Activated T-cell treated with anti-CD3 and anti-CD28 coated beads, Interleukin-2, amount 50 U/mL, for 1 hour (primary cell): Measurements from ENCODE around the gene SRSF12.
"Not testable (repeated sequence)": the region's sequence is repeated elsewhere in the genome, so short reads cannot be mapped to it uniquely, and the experiment has no call there.

Experiments used
- DNase-seq: peaks from one replicate; pipeline ENCODE4 v3.0.0-alpha.2; 2020

SRSF12 gene

GRCh38 chr6:89069536-89070163, 48.2 kb downstream of the SRSF12 start:
- DNase-seq, result no peak

GRCh38 chr6:89068695-89069094, 49.2 kb downstream of the SRSF12 start:
- DNase-seq, result no peak

- DNase-seq, result no peak
These were observed 50.1 kb downstream of the SRSF12 start for GRCh38 chr6:89067796-89068195.

GRCh38 chr6:89066940-89067646, 50.8 kb downstream of the SRSF12 start:
- DNase-seq, result no peak

- not testable (repeated sequence) for DNase-seq
These were observed 51.8 kb downstream of the SRSF12 start for GRCh38 chr6:89066121-89066520.

- DNase-seq, result not testable (repeated sequence)
These were observed 52.9 kb downstream of the SRSF12 start for GRCh38 chr6:89064931-89065330.

- no peak for DNase-seq
These were observed 54.0 kb downstream of the SRSF12 start for GRCh38 chr6:89063881-89064280.

- no peak for DNase-seq
These were observed 58.6 kb downstream of the SRSF12 start for GRCh38 chr6:89059227-89059626.

- no peak for DNase-seq
These were observed 59.2 kb downstream of the SRSF12 start for GRCh38 chr6:89058627-89059026.

GRCh38 chr6:89057759-89058158, 60.1 kb downstream of the SRSF12 start:
- DNase-seq, result no peak

GRCh38 chr6:89054208-89054607, 63.7 kb downstream of the SRSF12 start:
- DNase-seq, result no peak

GRCh38 chr6:89051676-89052075, 66.2 kb downstream of the SRSF12 start:
- no peak for DNase-seq

- no peak for DNase-seq
These were observed 67.2 kb downstream of the SRSF12 start for GRCh38 chr6:89050697-89051096.

GRCh38 chr6:89050155-89050554, 67.7 kb downstream of the SRSF12 start:
- DNase-seq, result no peak

- no peak for DNase-seq
These were observed 68.9 kb downstream of the SRSF12 start for GRCh38 chr6:89048985-89049384.

GRCh38 chr6:89048288-89048923, 69.5 kb downstream of the SRSF12 start:
- no peak for DNase-seq

GRCh38 chr6:89047473-89047872, 70.4 kb downstream of the SRSF12 start:
- DNase-seq, result no peak
